Measurements from ENCODE around the gene LYAR.

LYAR gene

DNA sequence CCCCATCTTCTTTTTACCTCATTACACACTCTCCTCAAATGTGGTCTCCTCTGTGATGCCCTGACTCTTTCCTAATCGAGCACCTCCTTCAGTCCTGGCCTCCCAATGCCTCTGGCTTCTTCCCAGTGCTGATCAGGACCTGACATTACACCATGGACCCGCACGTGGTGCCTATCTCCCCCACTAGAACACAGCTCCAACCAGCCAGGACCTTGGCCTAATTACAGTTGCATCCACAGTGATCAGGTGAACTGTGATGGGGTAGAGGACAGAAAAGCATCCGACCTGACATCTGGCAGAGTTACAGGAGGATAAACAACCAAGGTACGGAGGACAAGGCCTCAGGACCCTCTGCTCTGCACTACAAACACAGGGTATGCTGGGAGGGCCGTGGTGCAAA, 12.4 kb downstream of the LYAR start:
- no peak for DNase-seq (ENCODE audit: low read depth)
- TF ChIP-seq, protein P1, sequence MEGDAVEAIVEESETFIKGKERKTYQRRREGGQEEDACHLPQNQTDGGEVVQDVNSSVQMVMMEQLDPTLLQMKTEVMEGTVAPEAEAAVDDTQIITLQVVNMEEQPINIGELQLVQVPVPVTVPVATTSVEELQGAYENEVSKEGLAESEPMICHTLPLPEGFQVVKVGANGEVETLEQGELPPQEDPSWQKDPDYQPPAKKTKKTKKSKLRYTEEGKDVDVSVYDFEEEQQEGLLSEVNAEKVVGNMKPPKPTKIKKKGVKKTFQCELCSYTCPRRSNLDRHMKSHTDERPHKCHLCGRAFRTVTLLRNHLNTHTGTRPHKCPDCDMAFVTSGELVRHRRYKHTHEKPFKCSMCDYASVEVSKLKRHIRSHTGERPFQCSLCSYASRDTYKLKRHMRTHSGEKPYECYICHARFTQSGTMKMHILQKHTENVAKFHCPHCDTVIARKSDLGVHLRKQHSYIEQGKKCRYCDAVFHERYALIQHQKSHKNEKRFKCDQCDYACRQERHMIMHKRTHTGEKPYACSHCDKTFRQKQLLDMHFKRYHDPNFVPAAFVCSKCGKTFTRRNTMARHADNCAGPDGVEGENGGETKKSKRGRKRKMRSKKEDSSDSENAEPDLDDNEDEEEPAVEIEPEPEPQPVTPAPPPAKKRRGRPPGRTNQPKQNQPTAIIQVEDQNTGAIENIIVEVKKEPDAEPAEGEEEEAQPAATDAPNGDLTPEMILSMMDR (conservative IDR thresholded peaks at IDR 0.05; ENCODE audit: low read length), result no peak
- H3K4me3 ChIP-seq (ENCODE audit: low read length), result no peak overlapping the region

DNA sequence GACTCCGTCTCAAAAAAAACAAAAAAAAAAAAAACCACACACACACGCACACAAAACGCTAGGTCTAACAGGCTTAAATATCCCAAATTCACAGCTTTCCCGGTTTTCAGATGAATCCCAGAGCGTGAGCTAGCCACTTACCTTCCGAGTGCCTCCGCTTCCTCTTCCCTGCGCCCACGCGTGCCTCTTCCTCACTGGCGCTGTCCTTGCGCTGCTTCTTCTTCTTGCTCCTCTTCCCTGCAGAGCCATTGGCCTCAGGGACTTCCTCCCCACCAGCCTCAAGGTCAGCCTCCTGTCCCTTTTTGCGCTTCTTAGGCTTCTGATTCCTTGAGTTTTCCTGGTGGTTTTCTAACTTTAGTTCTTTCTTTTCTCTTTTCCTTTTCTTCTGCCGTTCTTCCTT, 15.7 kb downstream of the LYAR start:
- no peak for DNase-seq (ENCODE audit: low read depth)
- H3K4me3 ChIP-seq (ENCODE audit: low read length), result no peak overlapping the region
- TF ChIP-seq, protein P1 (conservative IDR thresholded peaks at IDR 0.05; ENCODE audit: low read length), result no peak

DNA sequence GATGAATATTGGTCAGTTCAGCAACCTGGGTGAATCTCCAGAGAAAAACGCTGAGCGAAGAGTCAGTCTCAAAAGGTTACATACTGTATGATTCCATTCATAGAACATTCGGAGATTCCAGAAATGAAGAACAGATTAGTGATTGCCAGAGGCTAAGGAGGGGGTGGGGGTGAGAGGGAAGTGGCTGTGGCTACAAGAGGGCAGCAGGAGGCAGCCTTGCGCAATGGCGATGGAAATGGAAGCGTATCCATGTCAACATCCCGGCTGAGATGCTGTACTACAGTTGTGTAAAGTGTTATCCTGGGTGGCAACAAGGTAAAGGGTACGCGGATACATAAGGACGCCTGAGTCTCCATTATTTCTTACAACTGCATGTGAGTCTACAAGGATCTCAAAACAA, 18.0 kb downstream of the LYAR start:
- TF ChIP-seq, protein P1 (conservative IDR thresholded peaks at IDR 0.05; ENCODE audit: low read length), result no peak
- peak; percentile 13 for DNase-seq (ENCODE audit: low read depth)
- H3K4me3 ChIP-seq (ENCODE audit: low read length), result no peak overlapping the region

DNA sequence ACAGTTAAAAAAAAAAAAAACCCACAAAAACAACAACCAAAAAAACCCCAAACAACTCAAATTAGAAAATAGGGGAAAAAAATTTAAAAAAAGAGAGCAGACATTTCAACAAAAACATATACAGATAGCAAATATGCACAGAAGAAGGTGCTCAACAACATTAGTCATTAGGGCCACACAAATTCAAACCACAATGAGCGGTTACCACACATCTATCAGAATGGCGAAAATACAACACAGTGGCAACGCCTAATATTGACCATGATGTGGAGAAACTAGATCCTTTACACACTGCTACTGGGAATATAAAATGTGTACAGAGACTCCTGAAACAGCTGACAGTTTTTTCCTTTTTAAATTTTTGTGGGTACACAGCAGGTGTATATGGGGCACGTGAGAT, 19.4 kb downstream of the LYAR start:
- H3K4me3 ChIP-seq (ENCODE audit: low read length), result no peak overlapping the region
- TF ChIP-seq, protein P1 (conservative IDR thresholded peaks at IDR 0.05; ENCODE audit: low read length), result no peak
- DNase-seq (ENCODE audit: low read depth), result no peak

DNA sequence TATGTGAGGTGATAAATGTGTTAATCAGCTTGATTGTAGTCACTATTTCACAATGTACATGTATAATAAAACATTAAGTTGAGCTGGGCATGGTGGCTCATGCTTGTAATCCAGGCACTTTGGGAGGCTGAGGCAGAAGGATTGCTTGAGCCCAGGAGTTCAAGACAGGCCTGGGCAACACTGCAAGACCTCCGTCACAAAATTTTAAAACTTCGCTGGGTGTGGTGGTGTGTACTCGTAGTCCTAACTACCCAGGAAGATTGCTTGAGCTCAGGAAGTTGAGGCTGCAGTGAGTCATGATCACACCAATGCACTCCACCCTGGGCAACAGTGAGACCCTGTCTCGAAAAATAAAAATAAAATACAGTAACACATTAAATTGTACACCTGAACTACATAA, 20.1 kb downstream of the LYAR start:
- H3K4me3 ChIP-seq (ENCODE audit: low read length), result no peak overlapping the region
- DNase-seq (ENCODE audit: low read depth), result no peak
- TF ChIP-seq, protein P1 (conservative IDR thresholded peaks at IDR 0.05; ENCODE audit: low read length), result no peak

DNA sequence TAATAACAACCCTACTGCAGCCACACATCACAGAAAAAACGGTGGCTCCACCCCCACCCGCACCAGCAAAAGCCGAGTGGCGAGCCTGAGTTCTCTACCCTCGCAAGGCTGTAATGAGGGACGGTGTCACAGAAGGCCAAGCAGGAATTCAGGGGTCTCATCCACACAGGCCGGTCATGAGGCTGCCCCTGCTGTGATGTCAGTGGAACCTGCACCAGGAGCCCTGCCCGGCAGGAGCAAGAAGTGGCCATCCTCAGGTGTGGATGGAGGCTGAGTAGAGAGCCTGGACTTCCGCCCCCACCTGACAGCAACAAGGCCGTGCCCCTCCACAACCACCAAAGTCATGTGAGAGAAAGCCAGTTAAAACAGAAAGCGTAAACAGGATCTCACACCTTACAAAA, 20.6 kb downstream of the LYAR start:
- DNase-seq (ENCODE audit: low read depth), result no peak
- TF ChIP-seq, protein P1 (conservative IDR thresholded peaks at IDR 0.05; ENCODE audit: low read length), result no peak
- no peak overlapping the region for H3K4me3 ChIP-seq (ENCODE audit: low read length)

DNA sequence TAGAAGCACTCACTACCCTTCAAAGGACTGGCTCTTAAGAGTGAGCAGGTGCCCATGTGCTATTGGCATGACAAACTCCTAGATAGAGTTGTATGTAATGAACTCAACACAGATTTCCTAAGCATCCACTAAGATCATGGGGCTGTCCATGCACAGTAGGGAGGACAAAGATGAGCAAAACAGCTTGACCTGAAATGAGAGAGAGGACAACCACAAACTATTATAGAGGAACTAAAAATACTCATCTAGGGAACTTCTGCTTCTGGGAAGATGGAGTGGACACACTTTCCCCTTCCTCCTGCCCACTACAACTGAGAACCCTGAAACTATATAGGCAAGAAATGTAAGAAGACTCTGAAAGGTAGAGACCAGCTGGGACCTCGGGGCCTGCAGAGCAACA, 21.2 kb downstream of the LYAR start:
- no peak for DNase-seq (ENCODE audit: low read depth)
- TF ChIP-seq, protein P1 (conservative IDR thresholded peaks at IDR 0.05; ENCODE audit: low read length), result no peak
- H3K4me3 ChIP-seq (ENCODE audit: low read length), result no peak overlapping the region

Measured in AG10803 (cell line).